HG03064 (cell line): Measurements from ENCODE around the gene P3R3URF.

Experiments used
- ATAC-seq: cut with Tn5 transposase; IDR thresholded peaks from one replicate; pipeline ENCODE4 v1.9.1; 2021; ENCODE audit warnings: low read depth; ENCODE audit not compliant: unreplicated experiment

The P3R3URF gene

GRCh38 chr1:46194641-46195193, 18.4 kb upstream of the P3R3URF start:
- ATAC-seq: no peak

GRCh38 chr1:46193984-46194570, 17.8 kb upstream of the P3R3URF start:
- no peak for ATAC-seq

GRCh38 chr1:46193285-46193684, 17.0 kb upstream of the P3R3URF start:
- no peak for ATAC-seq

GRCh38 chr1:46192171-46192570, 15.9 kb upstream of the P3R3URF start:
- no peak for ATAC-seq

- no peak for ATAC-seq
Observed at GRCh38 chr1:46191033-46191701, 14.9 kb upstream of the P3R3URF start.

- ATAC-seq: no peak
Observed at GRCh38 chr1:46190539-46190938, 14.3 kb upstream of the P3R3URF start.

GRCh38 chr1:46188295-46189030, 12.2 kb upstream of the P3R3URF start:
- no peak for ATAC-seq

- no peak for ATAC-seq
Observed at GRCh38 chr1:46187106-46187869, 11.0 kb upstream of the P3R3URF start.

- ATAC-seq: no peak
Observed at GRCh38 chr1:46186076-46186475, 9.8 kb upstream of the P3R3URF start.

- ATAC-seq: no peak
Observed at GRCh38 chr1:46184920-46185658, 8.8 kb upstream of the P3R3URF start.

GRCh38 chr1:46183926-46184557, 7.8 kb upstream of the P3R3URF start:
- ATAC-seq: no peak

GRCh38 chr1:46183079-46183847, 7.0 kb upstream of the P3R3URF start:
- no peak for ATAC-seq

GRCh38 chr1:46181343-46182260, 5.3 kb upstream of the P3R3URF start:
- ATAC-seq: no peak

GRCh38 chr1:46180082-46180616, 3.9 kb upstream of the P3R3URF start:
- no peak for ATAC-seq

- no peak for ATAC-seq
Observed at GRCh38 chr1:46179138-46180081, 3.1 kb upstream of the P3R3URF start.

GRCh38 chr1:46175243-46175642, 1.0 kb downstream of the P3R3URF start:
- no peak for ATAC-seq
